ENCODE data around the gene SPDYC.

The SPDYC gene

GRCh38 chr11:65170058-65170534, at the start of gene SPDYC:
Gene SPDYC (plus strand): TSS chr11:65170233. CDS start chr11:65171358, 1,125 bp downstream.
- no peak for FAIRE-seq

GRCh38 chr11:65120831-65121230, 49.2 kb upstream of the SPDYC start:
- no peak for FAIRE-seq

DNA sequence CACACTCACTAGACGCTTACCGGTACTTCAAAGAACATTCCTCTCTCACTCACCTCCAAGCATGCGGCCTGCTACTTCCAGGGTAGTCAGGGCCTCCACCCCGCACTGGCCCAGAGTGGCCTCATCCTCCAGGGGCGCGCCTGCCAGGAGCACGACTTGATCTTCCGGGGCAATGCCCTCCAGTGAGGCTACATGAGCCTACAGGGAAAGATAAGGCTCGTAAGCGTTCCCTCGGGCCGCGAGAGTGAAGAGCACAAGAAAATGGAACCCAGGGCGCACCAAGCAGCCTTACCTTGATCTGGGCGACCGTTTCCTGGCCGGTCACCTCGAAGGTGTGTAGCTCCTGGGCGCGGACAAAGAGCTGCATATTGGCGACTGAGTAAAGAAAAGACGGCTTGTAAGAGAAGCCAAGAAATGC, 48.6 kb upstream of the SPDYC start:
- FAIRE-seq: no peak

- peak; percentile 80 for FAIRE-seq
Observed at GRCh38 chr11:65121865-65122696, 48.0 kb upstream of the SPDYC start, which contains the start of the genes FAU and MRPL49. Gene FAU (minus strand): TSS chr11:65122134. CDS start chr11:65121813, 321 bp downstream. Gene MRPL49 (plus strand): TSS chr11:65122321. CDS start chr11:65122347, 26 bp downstream.

GRCh38 chr11:65124480-65125196, 45.4 kb upstream of the SPDYC start:
- FAIRE-seq: no peak

DNA sequence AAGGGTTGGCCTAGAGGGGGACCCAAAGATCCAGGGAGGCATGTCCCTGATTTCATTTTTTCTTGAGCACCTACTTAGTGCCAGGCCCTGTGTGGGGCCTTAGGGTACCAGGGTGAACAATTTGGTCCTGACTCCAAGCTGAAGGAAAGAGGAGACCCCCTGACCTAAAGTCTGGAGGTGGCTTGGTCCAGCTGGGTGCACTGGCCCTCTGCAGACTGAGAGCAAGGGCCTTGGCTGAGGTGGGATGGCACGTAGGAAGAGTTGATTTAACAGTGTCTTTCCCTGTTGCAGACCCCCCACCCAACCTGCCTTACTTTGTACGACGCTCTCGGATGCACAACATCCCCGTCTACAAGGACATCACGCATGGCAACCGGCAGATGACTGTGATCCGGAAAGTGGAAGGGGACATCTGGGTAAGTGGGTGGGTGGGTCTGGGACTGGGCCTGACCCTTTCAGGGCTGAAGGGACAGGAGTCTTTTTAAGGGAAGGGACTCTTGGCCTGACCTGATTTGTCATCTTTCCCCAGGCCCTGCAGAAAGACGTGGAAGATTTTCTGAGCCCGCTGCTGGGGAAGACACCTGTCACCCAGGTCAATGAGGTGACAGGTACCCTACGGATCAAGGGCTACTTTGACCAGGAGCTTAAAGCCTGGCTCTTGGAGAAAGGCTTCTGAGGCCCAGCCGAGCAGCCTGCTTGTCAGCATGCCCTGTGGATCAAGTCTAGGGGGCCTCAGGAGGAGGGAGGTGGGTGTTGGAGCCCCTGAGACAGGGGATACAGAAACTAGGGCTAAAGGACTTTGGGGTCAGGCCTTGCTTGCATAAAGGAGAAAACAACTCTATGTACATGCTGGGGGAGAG, 44.6 kb upstream of the SPDYC start:
- no peak for FAIRE-seq

DNA sequence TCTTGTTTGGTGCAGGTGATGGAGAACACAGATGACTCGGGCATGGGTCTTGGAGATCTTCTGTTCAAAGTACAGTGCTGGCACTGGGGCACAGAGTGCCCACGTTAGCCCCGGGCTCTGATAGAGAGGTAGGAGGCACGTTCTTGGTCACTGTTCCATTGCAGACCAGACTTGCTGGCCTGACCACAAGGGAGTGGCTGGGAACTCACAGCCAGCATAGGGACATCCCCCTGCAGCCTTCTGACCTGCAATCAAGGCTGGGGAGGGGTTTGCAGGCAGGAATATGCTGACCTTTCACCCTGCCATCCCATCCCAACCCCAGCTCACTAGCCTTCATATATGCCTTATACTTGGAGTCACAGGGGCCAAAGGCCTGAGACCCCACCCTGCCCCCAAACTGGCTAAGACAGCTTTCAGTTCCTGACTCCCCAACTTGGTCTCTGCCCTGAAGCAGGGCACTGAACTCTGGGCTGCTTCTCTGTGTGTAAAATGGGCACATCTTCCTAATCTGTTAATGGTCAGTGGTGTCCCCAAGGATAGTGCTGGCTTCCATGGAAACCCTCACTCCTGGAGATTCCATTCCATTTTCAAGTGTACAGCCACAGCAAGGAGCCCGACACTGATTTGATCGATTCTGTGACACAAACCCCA, 43.3 kb upstream of the SPDYC start:
- no peak for FAIRE-seq

DNA sequence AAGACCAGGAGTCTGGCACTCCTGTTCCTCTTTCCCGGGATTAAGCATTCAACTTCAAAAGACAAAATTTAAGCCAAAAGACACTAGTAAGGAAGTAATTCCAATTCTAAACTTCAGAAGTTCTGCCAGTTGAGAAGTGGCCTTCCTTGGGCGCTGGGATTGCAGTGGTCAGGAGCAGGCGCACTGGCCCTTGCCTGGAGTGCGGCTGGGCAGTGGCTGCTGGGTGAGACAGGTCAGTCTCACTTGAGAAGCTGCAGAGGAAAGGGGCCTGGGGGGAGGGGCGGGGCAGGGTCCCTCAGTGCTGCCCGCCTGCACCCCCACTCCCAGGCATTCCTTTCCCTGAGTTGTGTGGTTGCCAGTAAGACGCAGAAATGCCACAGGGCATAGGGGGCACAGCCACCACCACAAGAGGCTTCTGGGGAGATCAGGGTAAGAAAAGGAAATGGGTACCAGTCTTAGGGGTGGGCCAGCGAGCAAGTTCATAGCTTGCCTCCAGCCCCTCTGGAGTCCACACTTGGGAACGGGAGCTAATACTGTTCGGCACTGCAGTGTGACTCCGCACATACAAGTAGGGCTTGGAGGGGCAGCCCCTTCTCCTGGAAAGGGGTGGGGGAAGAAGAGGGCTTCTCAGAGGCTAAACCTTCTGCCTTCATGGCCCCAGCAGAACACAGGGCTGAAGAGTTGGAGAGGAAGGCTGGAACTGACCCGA, 42.4 kb upstream of the SPDYC start:
- FAIRE-seq: no peak

- no peak for FAIRE-seq
Observed at GRCh38 chr11:65128182-65129145, 41.6 kb upstream of the SPDYC start.

- FAIRE-seq: no peak
Observed at GRCh38 chr11:65129649-65130441, 40.2 kb upstream of the SPDYC start.

GRCh38 chr11:65130631-65131416, 39.2 kb upstream of the SPDYC start:
- FAIRE-seq: no peak

GRCh38 chr11:65131417-65131776, 38.6 kb upstream of the SPDYC start:
- FAIRE-seq: no peak

GRCh38 chr11:65131895-65132237, 38.2 kb upstream of the SPDYC start:
- FAIRE-seq: no peak

DNA sequence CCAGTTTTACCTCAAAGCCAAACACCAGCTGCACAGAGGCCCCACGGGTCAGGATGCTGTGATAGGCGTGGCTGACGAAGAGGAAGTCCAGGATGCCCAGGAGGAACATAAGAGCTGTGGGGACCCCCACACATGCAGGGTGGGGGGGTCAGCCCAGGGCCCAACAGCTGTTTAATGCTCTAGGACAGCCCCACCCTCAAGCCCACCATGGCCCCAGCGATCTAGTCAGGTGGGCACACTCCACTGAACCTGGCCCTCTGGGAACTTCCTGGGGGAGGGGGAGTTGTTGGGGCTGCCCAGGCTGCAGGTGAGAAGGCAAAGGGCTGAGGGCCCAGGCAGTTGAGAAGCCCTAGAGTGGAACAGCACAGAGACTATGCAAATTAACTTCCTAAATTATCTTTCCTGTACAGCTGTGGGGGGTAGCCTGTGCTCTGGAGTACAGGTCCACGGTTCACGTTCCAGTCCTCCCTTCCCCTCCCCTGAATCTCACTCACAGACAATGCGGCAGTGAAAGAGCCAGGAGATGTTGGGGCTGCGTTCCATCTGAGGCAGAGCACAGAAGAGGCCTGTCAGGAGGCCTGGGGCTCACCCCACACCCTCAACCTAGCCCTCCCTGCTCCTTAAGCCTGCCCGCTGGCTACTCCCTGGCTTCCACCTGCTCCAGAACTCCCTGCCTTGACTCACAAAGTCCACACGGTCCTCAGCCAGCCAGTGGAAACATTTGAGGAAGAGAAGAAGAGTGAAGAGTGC, 37.6 kb upstream of the SPDYC start:
- FAIRE-seq: no peak

DNA sequence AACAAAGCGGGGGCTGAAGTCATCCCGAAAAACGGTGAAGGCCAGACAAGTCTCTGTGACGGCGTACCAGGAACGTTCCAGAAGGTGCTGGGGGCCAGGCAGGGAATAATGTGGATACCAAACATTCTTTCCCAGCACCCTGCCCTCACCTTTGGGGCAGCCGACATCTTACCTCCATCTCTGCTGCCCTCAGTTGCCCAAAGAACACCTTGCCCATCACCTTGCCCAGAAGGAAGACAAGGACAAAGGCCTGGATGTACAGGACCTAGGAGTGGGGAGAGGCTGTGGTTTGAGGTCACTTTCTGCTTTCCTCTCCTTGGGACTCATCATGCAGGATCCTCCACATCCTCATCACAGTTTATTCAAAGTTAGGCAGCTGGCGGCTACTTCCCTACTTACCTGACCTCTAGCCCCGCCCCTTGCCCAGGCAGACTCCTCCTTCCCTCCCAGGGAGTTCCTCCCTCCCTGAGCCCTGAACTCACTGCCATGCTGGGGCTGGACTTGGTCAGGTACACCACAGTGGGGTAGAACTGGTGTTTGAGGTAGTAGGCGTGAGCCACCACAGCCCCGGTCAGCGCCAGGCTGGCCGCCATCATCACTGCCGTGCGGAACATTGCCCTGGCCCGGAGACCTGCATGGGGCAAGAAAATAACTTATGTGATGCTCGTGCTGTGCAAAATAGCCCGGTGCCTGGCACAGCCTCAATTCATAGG, 36.9 kb upstream of the SPDYC start:
- FAIRE-seq: no peak

DNA sequence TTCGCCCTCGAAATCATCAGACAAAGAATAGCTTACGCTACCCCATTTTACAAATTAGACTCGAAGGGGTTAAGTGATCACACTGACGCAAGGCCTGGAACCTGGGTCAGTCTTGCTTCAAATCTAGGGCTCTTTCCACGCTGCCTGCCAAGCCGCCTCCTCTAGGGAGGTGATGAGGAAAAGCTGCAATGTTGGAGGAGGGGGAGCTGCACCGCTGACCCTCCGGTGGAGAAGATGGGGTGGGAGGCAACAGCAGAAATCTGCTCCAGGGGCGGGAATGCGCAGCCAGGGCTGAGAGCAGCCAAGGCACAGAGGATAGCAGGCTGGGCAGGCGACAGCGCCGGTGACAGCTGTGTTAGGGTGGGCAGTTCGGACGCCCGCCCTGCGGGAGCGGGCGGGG, 36.3 kb upstream of the SPDYC start:
- FAIRE-seq: no peak

GRCh38 chr11:65134240-65134951, 35.6 kb upstream of the SPDYC start, which contains the start of gene SYVN1:
Gene SYVN1 (minus strand): TSS chr11:65134519. CDS start chr11:65133601, 918 bp downstream.
- FAIRE-seq: no peak
